IPS-15b (cell line): Measurements from ENCODE around the gene PPP2R1A.

ENCODE experiments used
- H3K27me3 ChIP-seq: one replicate; pipeline ENCODE4 v1.6.1; 2013; ENCODE audit warnings: low read length; ENCODE audit not compliant: control insufficient read depth, insufficient read depth
- H3K36me3 ChIP-seq: one replicate; pipeline ENCODE4 v1.6.1; 2013; ENCODE audit warnings: low read length; ENCODE audit not compliant: control insufficient read depth, insufficient read depth
- H3K4me1 ChIP-seq: one replicate; pipeline ENCODE4 v1.6.1; 2013; ENCODE audit warnings: mild to moderate bottlenecking, low read length; ENCODE audit not compliant: control insufficient read depth, insufficient read depth
- H3K4me3 ChIP-seq: one replicate; pipeline ENCODE4 v1.5.1; 2013; ENCODE audit warnings: low read depth, low read length
- H3K9ac ChIP-seq: one replicate; pipeline ENCODE4 v1.6.1; 2013; ENCODE audit warnings: low read depth, mild to moderate bottlenecking, low read length
- H3K9me3 ChIP-seq: one replicate; pipeline ENCODE4 v1.6.1; 2013; ENCODE audit warnings: mild to moderate bottlenecking, low read length; ENCODE audit not compliant: control insufficient read depth, insufficient read depth

Gene PPP2R1A

DNA sequence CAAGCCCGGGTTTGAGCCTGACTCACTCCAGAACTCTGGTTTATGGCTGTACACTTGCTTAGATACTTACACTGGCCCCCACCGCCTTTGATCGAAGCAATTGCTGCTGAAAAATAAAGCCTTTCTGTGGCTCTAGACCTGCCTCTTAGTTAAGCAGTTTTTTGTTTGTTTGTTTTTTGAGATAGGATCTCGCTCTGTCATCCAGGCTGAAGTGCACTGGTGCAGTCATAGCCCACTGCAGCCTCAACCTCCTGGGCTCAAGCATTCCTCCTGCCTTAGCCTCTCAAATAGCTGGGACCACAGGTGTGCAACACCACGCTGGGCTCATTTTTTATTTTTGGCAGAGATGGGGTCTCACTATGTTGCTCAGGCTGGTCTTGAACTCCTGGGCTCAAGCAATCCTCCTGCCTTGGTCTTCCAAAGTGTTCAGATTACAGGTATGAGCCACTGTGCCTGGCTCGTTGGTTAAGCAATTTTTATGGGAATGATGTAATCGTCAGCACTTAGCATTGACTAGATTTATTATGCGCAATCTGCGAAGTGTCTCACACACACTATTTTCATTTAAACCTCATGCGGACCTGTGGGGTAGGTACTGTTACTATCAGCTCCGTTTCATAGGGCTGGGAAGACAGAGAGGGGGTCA lies 22.2 kb downstream of the PPP2R1A start:
- Histone ChIP-seq H3K36me3 (peaks cover 71% of the 10 kb centered on the region), H3K9ac (no peak overlapping the region), H3K4me1 (no peaks in the 10 kb centered on the region), H3K4me3 (no peak overlapping the region), H3K9me3 (no peaks in the 10 kb centered on the region), H3K27me3 (no peaks in the 10 kb centered on the region)

DNA sequence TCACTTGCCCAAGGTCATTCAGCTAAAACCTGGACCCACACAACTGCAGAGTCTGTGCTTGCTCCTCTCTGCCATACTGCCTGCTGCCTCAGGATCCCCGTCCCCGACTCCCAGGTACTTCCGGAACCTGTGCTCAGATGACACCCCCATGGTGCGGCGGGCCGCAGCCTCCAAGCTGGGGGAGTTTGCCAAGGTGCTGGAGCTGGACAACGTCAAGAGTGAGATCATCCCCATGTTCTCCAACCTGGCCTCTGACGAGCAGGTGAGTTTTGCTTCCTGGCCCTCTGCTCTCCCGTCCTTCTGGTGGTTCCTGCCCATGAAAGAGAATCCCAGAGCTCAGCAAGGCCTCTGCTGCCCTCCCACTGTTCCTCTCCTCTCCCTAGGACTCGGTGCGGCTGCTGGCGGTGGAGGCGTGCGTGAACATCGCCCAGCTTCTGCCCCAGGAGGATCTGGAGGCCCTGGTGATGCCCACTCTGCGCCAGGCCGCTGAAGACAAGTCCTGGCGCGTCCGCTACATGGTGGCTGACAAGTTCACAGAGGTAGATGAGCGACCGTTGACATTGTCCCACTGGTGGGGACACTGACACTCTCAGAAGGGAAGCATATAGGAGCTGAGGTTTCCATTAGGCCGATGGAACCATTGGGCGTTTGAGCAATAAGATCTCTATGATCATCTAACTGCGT lies 22.9 kb downstream of the PPP2R1A start:
- Histone ChIP-seq H3K27me3 (no peaks in the 10 kb centered on the region), H3K4me3 (no peak overlapping the region), H3K9ac (no peak overlapping the region), H3K36me3 (peaks cover 68% of the 10 kb centered on the region), H3K9me3 (no peaks in the 10 kb centered on the region), H3K4me1 (no peaks in the 10 kb centered on the region)

DNA sequence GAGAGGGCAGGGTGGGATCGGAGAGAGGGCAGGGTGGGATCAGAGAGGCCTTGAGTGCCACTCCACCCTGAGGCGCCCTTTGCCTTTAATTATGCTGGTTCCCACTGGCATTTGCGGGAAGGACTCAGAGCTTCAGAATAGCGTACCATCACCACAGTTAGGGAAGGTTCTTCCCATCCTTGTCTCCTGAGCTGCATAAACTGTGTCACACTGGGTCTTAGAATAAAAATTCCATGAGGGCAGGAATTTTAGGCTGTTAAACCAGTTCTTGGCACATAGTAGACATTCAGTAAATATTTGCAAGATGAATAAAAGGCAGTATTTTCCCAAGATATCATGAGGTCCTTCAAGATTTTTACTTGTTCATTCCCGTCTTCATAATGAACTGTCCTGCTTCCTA lies 24.4 kb downstream of the PPP2R1A start:
- Histone ChIP-seq H3K9ac (no peak overlapping the region), H3K27me3 (no peaks in the 10 kb centered on the region), H3K4me3 (no peak overlapping the region), H3K4me1 (no peaks in the 10 kb centered on the region), H3K9me3 (no peaks in the 10 kb centered on the region), H3K36me3 (peaks cover 73% of the 10 kb centered on the region)

DNA sequence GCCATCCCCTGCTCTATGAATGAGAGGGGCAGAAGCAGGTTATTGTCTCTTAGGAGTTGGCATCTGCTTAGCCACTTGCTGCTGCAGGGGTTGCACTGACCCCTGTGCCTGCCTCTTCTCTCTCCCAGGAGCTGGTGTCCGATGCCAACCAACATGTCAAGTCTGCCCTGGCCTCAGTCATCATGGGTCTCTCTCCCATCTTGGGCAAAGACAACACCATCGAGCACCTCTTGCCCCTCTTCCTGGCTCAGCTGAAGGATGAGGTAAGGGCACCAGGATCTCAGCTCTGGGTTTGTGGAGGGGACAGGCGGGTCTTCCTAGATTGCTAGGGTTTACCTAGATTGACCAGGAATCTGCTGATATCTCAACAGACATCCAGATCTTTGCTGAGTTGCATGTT lies 26.5 kb downstream of the PPP2R1A start:
- Histone ChIP-seq H3K36me3 (peaks cover 82% of the 10 kb centered on the region), H3K9me3 (no peaks in the 10 kb centered on the region), H3K27me3 (no peaks in the 10 kb centered on the region), H3K4me1 (no peaks in the 10 kb centered on the region), H3K9ac (no peak overlapping the region), H3K4me3 (no peak overlapping the region)

DNA sequence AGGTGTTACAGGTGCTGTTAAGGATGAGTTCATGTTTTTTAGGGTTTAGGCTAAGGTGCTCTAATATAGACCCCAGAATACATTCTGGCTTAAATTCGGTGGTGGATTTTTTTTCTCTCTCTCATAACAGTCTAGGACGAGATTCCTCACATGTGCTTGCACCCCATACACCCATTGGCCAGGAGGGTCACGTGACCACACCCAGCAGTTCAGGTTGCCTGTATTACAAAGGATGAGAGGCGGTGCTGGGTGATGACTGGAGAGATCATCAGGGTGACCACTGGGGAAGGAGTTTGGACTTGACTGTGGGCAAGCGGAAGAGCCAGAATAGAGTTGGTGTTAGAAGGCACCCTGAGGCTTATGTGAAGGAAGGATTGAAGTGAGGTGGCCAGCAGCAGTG lies 27.7 kb downstream of the PPP2R1A start:
- Histone ChIP-seq H3K9ac (no peak overlapping the region), H3K4me3 (no peak overlapping the region), H3K27me3 (no peaks in the 10 kb centered on the region), H3K4me1 (no peaks in the 10 kb centered on the region), H3K9me3 (no peaks in the 10 kb centered on the region), H3K36me3 (peaks cover 81% of the 10 kb centered on the region)

DNA sequence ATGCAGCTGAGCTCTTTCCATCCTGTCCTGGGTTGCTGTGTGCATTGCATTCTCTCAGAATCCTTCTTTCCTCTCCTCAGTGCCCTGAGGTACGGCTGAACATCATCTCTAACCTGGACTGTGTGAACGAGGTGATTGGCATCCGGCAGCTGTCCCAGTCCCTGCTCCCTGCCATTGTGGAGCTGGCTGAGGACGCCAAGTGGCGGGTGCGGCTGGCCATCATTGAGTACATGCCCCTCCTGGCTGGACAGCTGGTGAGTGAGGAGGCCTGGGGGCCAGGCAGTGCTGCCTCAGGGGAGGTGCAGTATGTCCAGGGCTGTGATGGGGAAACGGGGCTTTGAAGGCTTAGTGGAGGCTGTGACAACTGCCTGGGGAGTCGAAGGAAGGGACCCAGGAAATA lies 29.8 kb downstream of the PPP2R1A start:
- Histone ChIP-seq H3K4me3 (no peak overlapping the region), H3K9me3 (no peaks in the 10 kb centered on the region), H3K9ac (no peak overlapping the region), H3K4me1 (no peaks in the 10 kb centered on the region), H3K36me3 (peaks cover 71% of the 10 kb centered on the region), H3K27me3 (no peaks in the 10 kb centered on the region)

DNA sequence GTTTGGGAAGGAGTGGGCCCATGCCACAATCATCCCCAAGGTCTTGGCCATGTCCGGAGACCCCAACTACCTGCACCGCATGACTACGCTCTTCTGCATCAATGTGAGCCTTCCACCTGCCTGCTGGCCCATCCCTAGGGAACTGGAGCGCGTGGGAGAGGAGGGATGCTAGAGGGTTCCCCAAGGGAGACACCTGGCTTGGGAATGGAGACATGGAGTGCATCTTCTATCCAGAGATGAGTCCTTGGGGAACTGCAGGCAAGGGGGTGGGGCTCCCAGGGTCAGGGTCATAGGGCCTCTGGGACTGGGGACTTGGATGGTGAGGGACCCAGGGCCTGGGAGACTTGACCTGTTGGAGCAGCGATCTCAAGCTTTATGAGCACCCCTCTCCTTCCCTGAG lies 31.2 kb downstream of the PPP2R1A start:
- Histone ChIP-seq H3K4me1 (no peaks in the 10 kb centered on the region), H3K27me3 (no peaks in the 10 kb centered on the region), H3K36me3 (peaks cover 69% of the 10 kb centered on the region), H3K4me3 (no peak overlapping the region), H3K9me3 (no peaks in the 10 kb centered on the region), H3K9ac (no peak overlapping the region)

DNA sequence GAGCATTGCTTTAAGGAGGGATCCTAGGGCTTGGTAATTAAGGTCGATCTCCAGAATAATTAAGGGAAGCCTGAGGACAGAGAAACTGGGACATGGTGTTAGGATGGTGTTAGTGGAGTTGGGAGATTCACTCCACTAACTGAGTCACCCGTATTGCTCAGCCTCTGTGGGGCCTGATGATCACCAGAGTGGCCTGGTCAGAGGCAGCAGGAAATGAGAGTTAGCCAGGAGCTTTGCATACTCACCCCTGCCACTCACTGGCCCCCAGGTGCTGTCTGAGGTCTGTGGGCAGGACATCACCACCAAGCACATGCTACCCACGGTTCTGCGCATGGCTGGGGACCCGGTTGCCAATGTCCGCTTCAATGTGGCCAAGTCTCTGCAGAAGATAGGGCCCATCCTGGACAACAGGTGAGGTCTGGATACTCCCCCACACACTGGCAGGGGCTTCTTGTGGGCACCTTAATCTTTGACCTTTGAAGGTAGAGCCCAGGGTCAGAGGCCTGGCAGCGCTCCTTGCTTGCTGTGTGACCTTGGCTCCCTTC lies 32.1 kb downstream of the PPP2R1A start:
- H3K9me3 ChIP-seq = no peaks in the 10 kb centered on the region
- H3K4me1 ChIP-seq = no peaks in the 10 kb centered on the region
- H3K4me3 ChIP-seq = no peak overlapping the region
- H3K36me3 ChIP-seq = peaks cover 71% of the 10 kb centered on the region
- H3K9ac ChIP-seq = no peak overlapping the region
- no peaks in the 10 kb centered on the region for H3K27me3 ChIP-seq

DNA sequence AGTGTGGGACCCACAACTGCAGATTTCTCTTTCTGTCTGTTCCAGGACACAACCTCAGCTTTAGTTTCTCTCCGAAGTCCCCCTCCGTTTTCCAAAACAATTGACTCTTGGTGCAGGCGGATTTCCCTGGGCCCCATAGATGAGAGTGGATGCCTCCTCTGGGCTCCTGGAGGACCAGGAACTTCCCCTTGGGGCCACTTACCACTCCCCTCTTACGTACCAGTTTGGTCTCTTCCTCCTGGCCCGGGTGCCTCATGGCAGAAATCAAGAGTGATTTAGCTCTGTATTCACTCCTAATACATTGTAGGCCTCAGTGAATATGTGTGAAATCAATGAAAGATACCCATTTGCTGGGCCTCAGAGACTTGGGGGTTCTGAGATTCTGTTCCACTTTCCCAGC lies 34.4 kb downstream of the PPP2R1A start:
- Histone ChIP-seq H3K4me1 (no peaks in the 10 kb centered on the region), H3K36me3 (peaks cover 69% of the 10 kb centered on the region), H3K9me3 (no peaks in the 10 kb centered on the region), H3K9ac (no peak overlapping the region), H3K27me3 (no peaks in the 10 kb centered on the region), H3K4me3 (no peak overlapping the region)

DNA sequence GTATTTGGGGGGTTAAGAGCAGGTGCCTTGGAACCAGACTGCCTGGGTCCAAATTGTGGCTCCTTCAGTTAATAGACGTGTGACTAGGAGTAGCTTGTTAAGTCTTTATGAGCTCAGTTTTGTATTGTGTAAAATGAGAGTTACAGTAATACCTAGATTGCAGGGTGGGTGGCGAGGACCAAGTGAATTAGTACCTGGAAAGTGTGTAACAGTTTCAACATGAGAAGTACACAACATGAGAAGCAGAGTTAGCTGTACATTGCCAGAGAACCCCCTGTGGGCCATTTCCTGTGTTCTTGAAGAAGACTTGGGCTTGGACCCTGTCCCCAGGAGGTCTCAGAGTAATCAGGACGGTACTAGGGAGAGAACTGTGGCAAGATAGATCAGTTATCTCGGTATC lies 36.8 kb downstream of the PPP2R1A start:
- H3K9me3 ChIP-seq = no peaks in the 10 kb centered on the region
- peaks cover 46% of the 10 kb centered on the region for H3K36me3 ChIP-seq
- H3K4me1 ChIP-seq = no peaks in the 10 kb centered on the region

DNA sequence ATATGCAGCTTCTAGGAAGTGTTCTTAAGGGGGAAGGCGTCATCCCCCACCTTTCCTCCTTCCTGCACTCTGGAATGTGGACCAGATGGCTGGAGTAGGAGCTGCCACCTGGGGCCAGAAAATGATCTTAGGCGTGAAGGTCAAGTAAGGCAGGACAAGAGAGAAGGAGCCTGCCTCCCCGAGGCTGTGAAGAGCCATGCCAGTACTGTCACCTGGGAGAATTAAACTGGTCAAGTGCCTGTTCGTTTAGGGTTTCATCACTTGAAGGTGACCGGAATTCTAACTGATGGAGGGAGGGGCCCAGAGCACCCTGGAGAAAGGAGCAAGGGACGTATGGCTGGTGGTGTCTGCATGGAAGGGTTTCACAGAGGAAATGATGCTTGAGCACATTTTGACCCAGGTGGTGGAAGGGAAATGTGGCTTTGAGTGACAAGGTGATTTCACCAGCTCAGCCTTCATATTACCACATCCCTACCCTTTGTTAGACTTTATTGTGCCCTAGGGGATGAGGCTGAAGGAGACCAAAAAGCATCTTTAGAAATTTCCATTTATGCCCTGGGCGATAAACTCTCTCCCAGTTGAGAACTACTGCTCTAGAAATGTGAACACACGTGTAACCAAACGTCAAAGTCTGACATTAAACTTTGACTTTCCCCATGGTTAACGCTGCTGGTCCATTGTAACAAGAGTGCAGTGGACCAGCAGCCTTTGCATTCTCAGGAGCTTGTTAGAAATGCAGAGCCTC lies 37.5 kb downstream of the PPP2R1A start:
- Histone ChIP-seq H3K36me3 (peaks cover 39% of the 10 kb centered on the region), H3K9ac (no peak overlapping the region), H3K9me3 (no peaks in the 10 kb centered on the region)

More for the DNA sequence above, 36.8 kb downstream of the PPP2R1A start:
- Histone ChIP-seq H3K9ac (no peak overlapping the region), H3K4me3 (no peak overlapping the region), H3K27me3 (no peaks in the 10 kb centered on the region)

More for the DNA sequence above, 37.5 kb downstream of the PPP2R1A start:
- H3K4me3 ChIP-seq = no peak overlapping the region
- no peaks in the 10 kb centered on the region for H3K27me3 ChIP-seq
- H3K4me1 ChIP-seq = no peaks in the 10 kb centered on the region
